Endodermal cell (in vitro differentiated cells): ENCODE data around the gene CLBA1. TPM values are rescaled to one million over a fixed set of nuclear protein-coding genes. Genes with fewer than 3 reads are reported as not detected.

Experiments
- DNase-seq: peaks from one replicate; pipeline ENCODE4 v3.0.0-alpha.2; 2017
- H3K27ac ChIP-seq: 2 replicates; pipeline ENCODE4 v1.5.1; 2013; ENCODE audit warnings: mild to moderate bottlenecking, low read depth, low read length, moderate library complexity
- H3K27me3 ChIP-seq: 2 replicates; pipeline ENCODE4 v1.6.1; 2013; ENCODE audit warnings: mild to moderate bottlenecking, low read length, moderate library complexity; ENCODE audit not compliant: insufficient read depth, control insufficient read depth, poor library complexity, severe bottlenecking
- H3K36me3 ChIP-seq: 2 replicates; pipeline ENCODE4 v1.7.0; 2013; ENCODE audit warnings: mild to moderate bottlenecking, low read length, moderate library complexity; ENCODE audit not compliant: control insufficient read depth, insufficient read depth
- H3K4me1 ChIP-seq: one replicate; pipeline ENCODE4 v1.7.0; 2013; ENCODE audit warnings: low read length; ENCODE audit not compliant: control insufficient read depth, insufficient read depth
- H3K4me3 ChIP-seq: 2 replicates; pipeline ENCODE4 v1.5.1; 2013; ENCODE audit warnings: mild to moderate bottlenecking, low read length, moderate library complexity
- H3K9ac ChIP-seq: 2 replicates; pipeline ENCODE4 v1.6.1; 2013; ENCODE audit warnings: mild to moderate bottlenecking, low read length, moderate library complexity; ENCODE audit not compliant: poor library complexity, severe bottlenecking; ENCODE audit errors: extremely low read depth
- H3K9me3 ChIP-seq: 2 replicates; pipeline ENCODE4 v1.6.1; 2013; ENCODE audit warnings: mild to moderate bottlenecking, low read length, moderate library complexity; ENCODE audit not compliant: control insufficient read depth
- H3K27ac Mint-ChIP-seq: 2 replicates; pipeline ENCODE4 v1.8.0; 2020; ENCODE audit warnings: mixed read lengths
- H3K27me3 Mint-ChIP-seq: 2 replicates; pipeline ENCODE4 v1.8.0; 2021; ENCODE audit warnings: mild to moderate bottlenecking, mixed read lengths; ENCODE audit not compliant: insufficient read depth
- H3K36me3 Mint-ChIP-seq: 2 replicates; pipeline ENCODE4 v1.8.0; 2020; ENCODE audit warnings: low read depth, mixed read lengths
- H3K4me1 Mint-ChIP-seq: 2 replicates; pipeline ENCODE4 v1.8.0; 2020; ENCODE audit warnings: mixed read lengths
- H3K4me3 Mint-ChIP-seq: 2 replicates; pipeline ENCODE4 v1.8.0; 2020; ENCODE audit warnings: mild to moderate bottlenecking, moderate library complexity, mixed read lengths
- H3K9me3 Mint-ChIP-seq: 2 replicates; pipeline ENCODE4 v1.8.0; 2020; ENCODE audit warnings: mild to moderate bottlenecking, mixed read lengths
- WGBS, 2 experiments: methylation state at CpG; one replicate each; pipeline versions ENCODE4 v1.1.5 to v1.1.7; 2013; ENCODE audit warnings: missing lambda C conversion rate in 2 of 2, mixed read lengths in 1 of 2; ENCODE audit not compliant: insufficient coverage in 1 of 2, insufficient read length in 1 of 2; 5-methylcytosine and 5-hydroxymethylcytosine counted together
- total RNA-seq, 2 donors: library from RNA; stranded (reverse); fragmentation: NEBNext Ultra II Directional in 1 of 2; extraction: Animal tissue kit (Norgen Biotek cat#: 25700) in 1 of 2; gene quantifications; 2 replicates in 1 of 2; 3 replicates in 1 of 2; pipeline ENCODE4 v1.2.1, GENCODE V29; 2021
- TF ChIP-seq, protein P1 (sequence below): fragments of 200-600 bp; sonication (generic); conservative IDR thresholded peaks from 2 replicates; pipeline ENCODE4 v1.5.0; 2021; ENCODE audit warnings: antibody characterized with exemption, mild to moderate bottlenecking

The CLBA1 gene
- total RNA-seq, 2 donors from 2014 or later, result 11.2 to 12.5 TPM

DNA sequence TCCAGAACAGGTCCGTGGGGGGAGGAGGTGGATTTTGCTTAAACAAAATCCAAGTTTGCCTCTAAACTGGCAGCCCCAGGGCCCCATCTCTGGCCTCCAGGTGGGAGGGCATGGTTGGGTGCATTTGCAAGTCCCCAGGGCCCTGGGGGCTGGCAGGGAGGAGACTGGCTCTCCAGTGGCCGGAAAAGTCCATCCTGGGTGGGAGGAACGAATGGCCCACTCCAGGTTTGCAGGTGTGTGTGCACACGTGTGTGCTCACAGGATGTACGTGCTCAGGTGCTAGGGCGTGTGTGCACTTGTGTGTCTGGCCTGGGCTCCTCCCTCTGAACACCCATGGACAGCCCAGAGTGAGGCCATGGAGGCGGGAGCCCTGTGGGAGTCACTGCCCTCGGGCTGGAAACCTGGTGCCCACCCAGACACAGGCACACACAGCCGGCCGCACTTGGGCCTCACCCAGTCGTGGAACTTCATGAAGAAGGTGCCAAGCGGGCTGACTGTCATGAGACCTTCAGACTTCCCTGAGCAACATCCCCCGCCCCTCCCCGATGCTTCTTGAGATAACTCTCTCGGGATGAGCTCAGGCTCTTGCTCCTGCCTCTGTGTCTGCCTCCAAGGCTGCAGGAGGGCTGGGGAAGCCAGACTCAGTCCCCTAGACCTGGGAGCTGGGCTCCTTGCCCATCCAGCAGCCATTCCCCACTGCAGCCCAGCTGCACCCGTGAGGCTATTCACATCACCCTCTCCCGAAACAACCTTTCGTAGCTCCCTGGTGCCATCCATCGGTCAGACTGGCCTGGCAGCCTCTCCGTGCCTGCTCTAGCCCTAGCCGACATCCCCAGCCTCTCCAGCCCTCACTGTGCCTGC lies 16.8 kb upstream of the CLBA1 start:
- Histone ChIP-seq H3K36me3 (no peaks in the 10 kb centered on the region), H3K27me3 (no peaks in the 10 kb centered on the region), H3K4me1 (no peaks in the 10 kb centered on the region), H3K4me3 (no peak overlapping the region), H3K9me3 (no peaks in the 10 kb centered on the region), H3K9ac (no peak overlapping the region), H3K27ac (no peak overlapping the region)
- Mint-ChIP-seq H3K4me3 (no peak overlapping the region), H3K4me1 (peaks cover 3% of the 10 kb centered on the region), H3K9me3 (no peaks in the 10 kb centered on the region), H3K36me3 (no peaks in the 10 kb centered on the region), H3K27me3 (peaks cover 5% of the 10 kb centered on the region), H3K27ac (no peak overlapping the region)
- peak; percentile 70 for DNase-seq
- TF ChIP-seq, protein P1, sequence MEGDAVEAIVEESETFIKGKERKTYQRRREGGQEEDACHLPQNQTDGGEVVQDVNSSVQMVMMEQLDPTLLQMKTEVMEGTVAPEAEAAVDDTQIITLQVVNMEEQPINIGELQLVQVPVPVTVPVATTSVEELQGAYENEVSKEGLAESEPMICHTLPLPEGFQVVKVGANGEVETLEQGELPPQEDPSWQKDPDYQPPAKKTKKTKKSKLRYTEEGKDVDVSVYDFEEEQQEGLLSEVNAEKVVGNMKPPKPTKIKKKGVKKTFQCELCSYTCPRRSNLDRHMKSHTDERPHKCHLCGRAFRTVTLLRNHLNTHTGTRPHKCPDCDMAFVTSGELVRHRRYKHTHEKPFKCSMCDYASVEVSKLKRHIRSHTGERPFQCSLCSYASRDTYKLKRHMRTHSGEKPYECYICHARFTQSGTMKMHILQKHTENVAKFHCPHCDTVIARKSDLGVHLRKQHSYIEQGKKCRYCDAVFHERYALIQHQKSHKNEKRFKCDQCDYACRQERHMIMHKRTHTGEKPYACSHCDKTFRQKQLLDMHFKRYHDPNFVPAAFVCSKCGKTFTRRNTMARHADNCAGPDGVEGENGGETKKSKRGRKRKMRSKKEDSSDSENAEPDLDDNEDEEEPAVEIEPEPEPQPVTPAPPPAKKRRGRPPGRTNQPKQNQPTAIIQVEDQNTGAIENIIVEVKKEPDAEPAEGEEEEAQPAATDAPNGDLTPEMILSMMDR, result peak; percentile 19
- 79 to 82% methylated on average over 17 to 21 of the region's 21 CpGs for WGBS, 2 experiments

DNA sequence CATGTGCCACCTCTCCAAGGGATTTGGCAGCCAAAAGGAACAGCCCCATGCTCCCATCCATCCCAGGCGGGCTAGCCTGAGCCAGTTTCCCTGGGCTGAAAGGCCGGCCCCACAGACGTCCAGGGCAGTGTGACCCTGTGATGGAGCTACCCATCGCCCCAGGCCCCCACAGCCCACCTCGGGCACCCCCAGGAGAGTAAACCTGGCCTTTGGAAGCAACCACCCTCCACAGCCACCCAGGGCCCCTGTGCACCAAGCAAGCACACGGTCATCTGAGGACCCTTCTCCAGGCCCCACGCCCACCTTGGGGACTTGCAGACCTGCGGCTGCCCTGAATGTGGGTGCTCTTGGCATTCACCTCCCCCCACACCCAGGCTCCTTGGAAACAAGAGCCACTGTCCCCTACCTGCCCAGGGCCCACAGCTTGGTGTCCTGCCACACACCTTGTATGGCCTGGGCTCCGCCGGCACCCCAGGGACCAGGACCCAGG lies 15.8 kb upstream of the CLBA1 start:
- no peak overlapping the region for H3K4me3 Mint-ChIP-seq
- H3K9me3 ChIP-seq, result no peaks in the 10 kb centered on the region
- no peak overlapping the region for H3K9ac ChIP-seq
- H3K27ac Mint-ChIP-seq, result no peak overlapping the region
- no peaks in the 10 kb centered on the region for H3K4me1 ChIP-seq
- H3K27ac ChIP-seq, result no peak overlapping the region
- H3K4me3 ChIP-seq, result no peak overlapping the region
- DNase-seq, result no peak
- peaks cover 5% of the 10 kb centered on the region for H3K27me3 Mint-ChIP-seq
- no peaks in the 10 kb centered on the region for H3K27me3 ChIP-seq
- H3K9me3 Mint-ChIP-seq, result no peaks in the 10 kb centered on the region
- H3K36me3 Mint-ChIP-seq, result no peaks in the 10 kb centered on the region
- no peaks in the 10 kb centered on the region for H3K36me3 ChIP-seq
- peaks cover 3% of the 10 kb centered on the region for H3K4me1 Mint-ChIP-seq
- WGBS, 2 experiments, result 89% methylated on average over 10 of the region's 10 CpGs; no CpG with 5 or more reads in 1 of the 2 experiments
- TF ChIP-seq, protein P1, result no peak

DNA sequence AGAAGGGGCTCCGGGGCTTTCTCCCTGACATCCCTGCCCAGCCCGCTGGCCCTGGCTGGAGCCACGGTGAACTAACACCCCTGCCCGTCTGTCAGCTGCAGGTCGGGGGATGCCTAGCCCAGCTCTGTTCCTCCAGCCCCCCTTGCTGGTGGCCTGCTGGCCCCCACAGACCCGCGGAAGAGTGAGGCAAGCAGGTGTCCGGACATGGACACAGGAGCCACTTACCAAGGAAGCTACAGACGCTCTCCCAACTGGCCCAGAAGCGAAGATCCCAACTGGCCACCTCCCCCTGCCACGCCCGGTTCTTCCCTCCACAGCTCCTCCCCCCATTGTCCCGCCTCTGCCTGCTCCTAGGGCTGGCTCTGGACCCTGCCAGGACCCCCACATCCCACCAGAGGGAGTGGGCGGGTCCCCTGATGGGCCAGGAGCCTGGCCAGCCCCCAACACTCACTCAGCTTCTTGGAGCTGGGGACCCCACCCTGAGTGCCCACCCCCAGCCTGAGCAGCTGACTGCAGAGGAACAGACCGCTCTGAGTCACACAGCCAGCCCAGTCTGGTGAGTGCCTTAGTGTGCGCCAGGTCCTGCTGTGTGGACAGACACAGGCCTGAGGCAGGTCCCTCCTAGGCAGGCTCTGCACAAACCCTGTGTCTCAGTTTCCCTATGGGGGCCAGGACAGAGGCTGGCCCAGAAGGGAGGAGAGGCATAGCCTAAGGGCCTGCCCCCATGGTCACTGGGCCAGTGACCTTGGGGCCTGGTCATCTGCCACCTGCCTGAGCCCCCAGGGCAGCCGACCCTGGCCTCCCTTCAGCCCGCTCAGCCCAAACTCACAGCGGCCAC lies 15.1 kb upstream of the CLBA1 start:
- Histone ChIP-seq H3K36me3 (no peaks in the 10 kb centered on the region), H3K4me1 (no peaks in the 10 kb centered on the region), H3K9me3 (no peaks in the 10 kb centered on the region), H3K27ac (no peak overlapping the region), H3K27me3 (no peaks in the 10 kb centered on the region), H3K9ac (no peak overlapping the region), H3K4me3 (no peak overlapping the region)
- peak; percentile 79 for DNase-seq
- H3K27ac Mint-ChIP-seq, result no peak overlapping the region
- H3K4me3 Mint-ChIP-seq, result no peak overlapping the region
- peaks cover 3% of the 10 kb centered on the region for H3K4me1 Mint-ChIP-seq
- peaks cover 5% of the 10 kb centered on the region for H3K27me3 Mint-ChIP-seq
- TF ChIP-seq, protein P1, result no peak
- H3K9me3 Mint-ChIP-seq, result no peaks in the 10 kb centered on the region
- no peaks in the 10 kb centered on the region for H3K36me3 Mint-ChIP-seq
- 81 to 85% methylated on average over 7 to 19 of the region's 19 CpGs for WGBS, 2 experiments
